ENCODE results near the gene RNF113A.
A peak's percentile ranks its signal among the peaks of the same experiment; 100 is the strongest.
"Not testable (repeated sequence)": the region's sequence is repeated elsewhere in the genome, so short reads cannot be mapped to it uniquely, and the experiment has no call there.

RNF113A gene

GRCh38 chrX:119899125-119899524 is 27.6 kb upstream of the RNF113A start:
- no peaks in the 10 kb centered on the region for H3K9me3 ChIP-seq
- no peaks in the 10 kb centered on the region for H3K36me3 ChIP-seq
- H3K4me1 ChIP-seq = no peaks in the 10 kb centered on the region
- no peak for DNase-seq
- no peak overlapping the region for H3K4me3 ChIP-seq (ENCODE audit: low read depth, low read length)
- no peaks in the 10 kb centered on the region for H3K27me3 ChIP-seq
- TF ChIP-seq CTCF (IDR thresholded peaks at IDR 0.05; ENCODE audit: low read depth, low read length) = no peak

- no peaks in the 10 kb centered on the region for H3K4me1 ChIP-seq
- no peak within 1 kb of the TSS for H3K4me3 ChIP-seq (ENCODE audit: low read depth, low read length)
- TF ChIP-seq CTCF (IDR thresholded peaks at IDR 0.05; ENCODE audit: low read depth, low read length) = no peak
- H3K9me3 ChIP-seq = no peaks in the 10 kb centered on the region
- no peaks in the 10 kb centered on the region for H3K27me3 ChIP-seq
- H3K36me3 ChIP-seq = no peaks in the 10 kb centered on the region
- no peak for DNase-seq
Measured at GRCh38 chrX:119895843-119896326, 24.4 kb upstream of the RNF113A start, which contains the start of gene AKAP14. Gene AKAP14, plus strand, starts transcription at chrX:119895893. Its CDS starts 7,331 bp downstream, at chrX:119903224.

GRCh38 chrX:119891961-119892692 is 20.6 kb upstream of the RNF113A start:
- H3K27me3 ChIP-seq, H3K9me3 ChIP-seq: not testable (repeated sequence)

GRCh38 chrX:119890626-119891025 is 19.1 kb upstream of the RNF113A start:
- not testable (repeated sequence) for H3K27me3 ChIP-seq; H3K9me3 ChIP-seq; H3K36me3 ChIP-seq; DNase-seq; H3K4me3 ChIP-seq (ENCODE audit: low read depth, low read length); H3K4me1 ChIP-seq

More at GRCh38 chrX:119891961-119892692, 20.6 kb upstream of the RNF113A start:
- H3K4me3 ChIP-seq (ENCODE audit: low read depth, low read length); H3K4me1 ChIP-seq; H3K36me3 ChIP-seq; DNase-seq: not testable (repeated sequence)

- DNase-seq = peak; percentile 84
- Histone ChIP-seq H3K9me3 (no peaks in the 10 kb centered on the region), H3K4me3 (ENCODE audit: low read depth, low read length) (peak overlapping the region; percentile 54), H3K27me3 (no peaks in the 10 kb centered on the region), H3K4me1 (no peaks in the 10 kb centered on the region), H3K36me3 (no peaks in the 10 kb centered on the region)
- TF ChIP-seq CTCF (IDR thresholded peaks at IDR 0.05; ENCODE audit: low read depth, low read length) = peak; percentile 72
Measured at GRCh38 chrX:119887721-119888425, 16.3 kb upstream of the RNF113A start.

GRCh38 chrX:119885554-119886428 is 14.3 kb upstream of the RNF113A start:
- Histone ChIP-seq H3K27me3 (no peaks in the 10 kb centered on the region), H3K4me1 (no peaks in the 10 kb centered on the region), H3K4me3 (ENCODE audit: low read depth, low read length) (no peak overlapping the region), H3K9me3 (no peaks in the 10 kb centered on the region), H3K36me3 (no peaks in the 10 kb centered on the region)
- TF ChIP-seq CTCF (IDR thresholded peaks at IDR 0.05; ENCODE audit: low read depth, low read length) = no peak
- DNase-seq = no peak
